ENCODE data around the gene GPC2. TPM values are rescaled to one million over a fixed set of nuclear protein-coding genes. Genes with fewer than 3 reads are reported as not detected.
"Not testable (repeated sequence)": the region's sequence is repeated elsewhere in the genome, so short reads cannot be mapped to it uniquely, and the experiment has no call there.

Gene GPC2
- total RNA-seq, 2 donors from 2014 or later, result 1.8 to 5.0 TPM

DNA sequence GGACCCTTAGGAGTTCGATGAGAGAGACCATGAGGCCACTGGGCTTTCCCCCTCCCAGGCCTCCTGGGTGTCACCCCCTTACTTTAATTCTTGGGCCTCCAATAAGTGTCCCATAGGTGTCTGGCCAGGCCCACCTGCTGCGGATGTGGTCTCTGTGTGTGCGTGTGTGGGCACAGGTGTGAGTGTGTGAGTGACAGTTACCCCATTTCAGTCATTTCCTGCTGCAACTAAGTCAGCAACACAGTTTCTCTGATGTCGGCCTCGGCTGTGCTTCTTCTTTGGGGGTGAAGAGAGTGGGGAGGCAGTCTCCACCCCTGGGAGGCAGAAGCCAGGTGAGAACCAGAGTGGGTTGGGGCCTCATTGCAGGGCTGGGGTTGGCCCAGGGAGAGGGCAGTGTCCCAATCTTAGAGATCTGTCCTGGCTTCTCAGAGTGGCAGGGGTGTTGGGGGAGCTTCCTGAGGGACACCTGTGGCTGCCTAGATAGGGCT lies 44.1 kb upstream of the GPC2 start:
- Histone ChIP-seq H3K36me3 (no peaks in the 10 kb centered on the region), H3K4me3 (no peak overlapping the region), H3K4me1 (ENCODE audit: control insufficient read depth in 1 of 2, low read depth in 2 of 2) (no peaks in the 10 kb centered on the region), H3K27ac (no peak overlapping the region), H3K27me3 (replicated peaks; ENCODE audit: insufficient read depth) (no peaks in the 10 kb centered on the region), H3K9me3 (no peaks in the 10 kb centered on the region)
- no peak for ATAC-seq (ENCODE audit: insufficient number of reproducible peaks, low FRiP score, low read depth)
- DNase-seq (ENCODE audit: low spot score), result no peak
- no peak for TF ChIP-seq CTCF (IDR thresholded peaks at IDR 0.05)

DNA sequence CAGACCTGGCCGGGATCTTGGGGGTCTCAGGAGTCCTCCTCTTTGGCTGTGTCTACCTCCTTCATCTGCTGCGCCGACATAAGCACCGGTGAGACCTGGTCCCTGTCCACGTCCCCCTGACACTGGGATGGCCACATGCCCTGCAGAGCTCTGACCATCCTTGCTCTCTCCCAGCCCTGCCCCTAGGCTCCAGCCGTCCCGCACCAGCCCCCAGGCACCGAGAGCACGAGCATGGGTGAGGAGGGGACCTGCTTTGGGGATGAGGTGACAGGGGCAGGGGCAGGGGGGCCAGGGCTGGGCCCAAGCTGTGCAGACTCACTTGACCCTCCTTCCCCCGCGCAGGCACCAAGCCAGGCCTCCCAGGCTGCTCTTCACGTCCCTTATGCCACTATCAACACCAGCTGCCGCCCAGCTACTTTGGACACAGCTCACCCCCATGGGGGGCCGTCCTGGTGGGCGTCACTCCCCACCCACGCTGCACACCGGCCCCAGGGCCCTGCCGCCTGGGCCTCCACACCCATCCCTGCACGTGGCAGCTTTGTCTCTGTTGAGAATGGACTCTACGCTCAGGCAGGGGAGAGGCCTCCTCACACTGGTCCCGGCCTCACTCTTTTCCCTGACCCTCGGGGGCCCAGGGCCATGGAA lies 43.5 kb upstream of the GPC2 start:
- Histone ChIP-seq H3K4me1 (ENCODE audit: control insufficient read depth in 1 of 2, low read depth in 2 of 2) (no peaks in the 10 kb centered on the region), H3K27ac (no peak overlapping the region), H3K36me3 (no peaks in the 10 kb centered on the region), H3K4me3 (no peak overlapping the region), H3K27me3 (replicated peaks; ENCODE audit: insufficient read depth) (no peaks in the 10 kb centered on the region), H3K9me3 (no peaks in the 10 kb centered on the region)
- no peak for TF ChIP-seq CTCF (IDR thresholded peaks at IDR 0.05)
- ATAC-seq (ENCODE audit: insufficient number of reproducible peaks, low FRiP score, low read depth) (no peak), DNase-seq (ENCODE audit: low spot score) (no peak)

GRCh38 chr7:100219801-100220585 lies 42.8 kb upstream of the GPC2 start, which contains the start of gene PVRIG:
TSS of gene PVRIG (plus strand) at chr7:100219949. CDS start at chr7:100219971, 22 bp downstream.
- not testable (repeated sequence) for H3K27me3 ChIP-seq (replicated peaks; ENCODE audit: insufficient read depth); H3K9me3 ChIP-seq; H3K4me3 ChIP-seq; ATAC-seq (ENCODE audit: insufficient number of reproducible peaks, low FRiP score, low read depth); H3K27ac ChIP-seq; H3K36me3 ChIP-seq; H3K4me1 ChIP-seq (ENCODE audit: control insufficient read depth in 1 of 2, low read depth in 2 of 2); DNase-seq (ENCODE audit: low spot score)

DNA sequence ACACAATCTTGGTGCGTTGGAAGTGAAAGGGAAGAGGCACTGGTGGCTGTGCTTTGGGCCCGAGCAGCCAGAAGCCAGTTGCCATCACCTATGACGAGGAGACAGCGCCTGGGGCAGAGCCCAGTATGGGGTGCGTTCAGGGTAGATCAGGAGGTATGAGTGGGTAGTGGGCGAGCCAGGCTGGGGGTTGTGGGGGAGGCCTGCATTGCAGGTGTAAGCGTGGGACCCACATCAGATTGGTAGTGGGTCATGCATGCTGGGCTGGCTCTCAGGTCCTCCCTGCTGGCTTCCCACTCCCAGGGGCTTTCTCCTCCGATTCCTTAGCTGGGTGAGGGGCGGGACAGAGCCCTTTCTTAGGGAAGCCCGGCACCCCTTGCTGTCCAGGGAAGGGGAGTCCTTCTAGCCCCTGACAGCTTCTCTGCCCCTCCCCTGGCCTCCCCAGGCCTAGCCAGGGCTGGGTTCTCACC lies 42.1 kb upstream of the GPC2 start:
- no peaks in the 10 kb centered on the region for H3K4me1 ChIP-seq (ENCODE audit: control insufficient read depth in 1 of 2, low read depth in 2 of 2)
- no peak for DNase-seq (ENCODE audit: low spot score)
- no peak for TF ChIP-seq CTCF (IDR thresholded peaks at IDR 0.05)
- ATAC-seq (ENCODE audit: insufficient number of reproducible peaks, low FRiP score, low read depth), result no peak
- no peaks in the 10 kb centered on the region for H3K9me3 ChIP-seq
- H3K4me3 ChIP-seq, result no peak overlapping the region
- H3K27me3 ChIP-seq (replicated peaks; ENCODE audit: insufficient read depth), result no peaks in the 10 kb centered on the region
- no peak overlapping the region for H3K27ac ChIP-seq
- no peaks in the 10 kb centered on the region for H3K36me3 ChIP-seq

GRCh38 chr7:100217934-100218333 lies 40.8 kb upstream of the GPC2 start:
- H3K36me3 ChIP-seq; H3K9me3 ChIP-seq; H3K4me1 ChIP-seq (ENCODE audit: control insufficient read depth in 1 of 2, low read depth in 2 of 2); H3K27me3 ChIP-seq (replicated peaks; ENCODE audit: insufficient read depth); H3K4me3 ChIP-seq; H3K27ac ChIP-seq; ATAC-seq (ENCODE audit: insufficient number of reproducible peaks, low FRiP score, low read depth): not testable (repeated sequence)
- peak; percentile 59 for TF ChIP-seq CTCF (IDR thresholded peaks at IDR 0.05)
- DNase-seq (ENCODE audit: low spot score), result peak; percentile 29
